GM18499 (cell line): ENCODE measurements around the gene PKIG.
"Not testable (repeated sequence)": the region's sequence is repeated elsewhere in the genome, so short reads cannot be mapped to it uniquely, and the experiment has no call there.

Experiments used
- ATAC-seq: cut with Tn5 transposase; IDR thresholded peaks from one replicate; pipeline ENCODE4 v1.9.1; 2021; ENCODE audit warnings: moderate number of reproducible peaks; ENCODE audit not compliant: insufficient read depth, unreplicated experiment

PKIG gene

DNA sequence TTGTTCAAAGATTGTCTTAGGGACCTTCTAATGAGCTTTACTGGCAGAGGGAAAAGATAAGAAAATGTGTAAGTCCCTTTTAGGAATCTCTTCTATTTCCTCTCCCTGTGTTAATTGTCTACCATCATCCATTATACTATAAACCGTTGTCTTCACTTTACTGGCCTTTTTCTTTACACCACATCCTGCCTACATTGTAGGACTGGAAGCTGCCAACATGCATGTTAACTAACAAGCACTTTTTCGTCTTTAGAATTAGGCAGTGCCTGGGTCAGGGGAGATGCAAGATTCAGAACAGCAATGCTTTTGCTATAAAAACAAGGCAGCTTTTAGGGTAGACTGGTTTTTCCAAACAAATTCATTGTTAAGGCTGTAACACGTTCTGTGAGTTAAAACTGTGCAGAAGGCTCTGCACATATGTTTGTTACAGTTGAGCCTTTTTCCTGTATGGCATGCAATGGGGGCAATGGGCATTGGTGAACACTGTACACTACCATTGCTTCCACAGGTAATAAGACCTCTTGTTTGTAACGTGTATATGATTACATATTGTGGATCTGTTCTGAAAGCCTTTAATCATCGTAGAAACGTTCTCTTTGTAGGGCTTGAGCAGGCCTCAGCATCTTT lies 10.9 kb upstream of the PKIG start:
- ATAC-seq = no peak

DNA sequence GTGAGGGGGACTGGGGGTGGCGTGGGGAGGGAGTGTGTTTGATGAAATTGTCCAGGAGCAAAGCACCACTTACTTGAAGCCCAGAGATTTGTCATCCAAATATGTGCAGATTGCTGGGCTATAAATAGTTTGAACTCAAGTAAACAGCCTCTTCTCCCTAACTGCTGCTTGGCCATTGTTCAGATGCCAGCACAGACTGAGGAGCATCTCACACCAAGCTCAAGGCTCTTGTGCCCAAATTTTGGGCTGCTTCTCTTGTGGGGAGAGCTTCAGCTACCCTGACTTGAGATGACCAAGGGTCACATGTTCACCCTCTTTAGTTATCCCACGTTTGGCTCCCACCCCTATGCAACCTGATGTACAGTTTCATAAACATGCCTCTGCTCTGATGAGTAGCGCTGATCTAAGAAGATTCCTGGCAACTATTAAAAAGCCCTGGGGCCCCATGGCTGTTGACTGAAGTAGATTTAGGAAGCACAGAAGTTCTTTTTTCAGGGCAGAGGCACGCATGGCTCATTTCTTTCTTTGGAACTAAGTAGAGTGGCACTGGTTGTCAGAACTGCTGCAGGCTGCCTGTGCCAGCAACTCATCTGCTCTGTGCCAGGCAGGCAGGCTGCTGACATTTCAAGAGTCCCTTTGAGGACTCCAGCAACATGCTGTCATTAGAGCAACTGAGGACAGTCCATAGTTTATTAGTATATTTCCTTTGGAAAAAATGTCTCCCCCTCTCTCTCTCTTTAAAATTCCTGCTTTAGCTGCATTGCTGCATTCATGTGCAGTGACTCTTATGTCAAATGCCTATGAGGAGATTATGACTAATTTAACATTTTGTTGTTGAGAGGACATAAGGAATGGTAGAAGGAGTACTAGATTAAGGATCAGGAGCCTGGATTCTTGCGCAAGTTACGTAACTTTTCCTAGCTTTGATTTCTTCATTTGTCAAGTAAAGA lies 9.6 kb upstream of the PKIG start:
- no peak for ATAC-seq

DNA sequence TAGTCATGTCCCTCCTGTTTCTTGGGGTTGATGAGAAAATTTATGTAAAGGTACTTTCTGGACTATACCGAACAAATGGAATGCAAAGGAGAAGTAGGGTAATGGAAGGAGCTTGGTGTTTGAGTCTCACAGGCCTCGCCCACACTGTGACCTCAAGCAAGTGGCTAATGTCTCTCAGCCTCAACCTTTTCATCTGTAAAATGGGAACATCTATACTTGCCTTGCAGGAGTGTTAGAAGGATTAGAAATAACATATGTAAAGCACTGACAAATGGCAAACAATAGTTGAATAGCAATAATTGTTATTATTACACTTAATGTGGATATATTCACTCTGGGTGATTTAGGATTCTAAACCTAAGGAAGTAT lies 8.9 kb upstream of the PKIG start:
- no peak for ATAC-seq

DNA sequence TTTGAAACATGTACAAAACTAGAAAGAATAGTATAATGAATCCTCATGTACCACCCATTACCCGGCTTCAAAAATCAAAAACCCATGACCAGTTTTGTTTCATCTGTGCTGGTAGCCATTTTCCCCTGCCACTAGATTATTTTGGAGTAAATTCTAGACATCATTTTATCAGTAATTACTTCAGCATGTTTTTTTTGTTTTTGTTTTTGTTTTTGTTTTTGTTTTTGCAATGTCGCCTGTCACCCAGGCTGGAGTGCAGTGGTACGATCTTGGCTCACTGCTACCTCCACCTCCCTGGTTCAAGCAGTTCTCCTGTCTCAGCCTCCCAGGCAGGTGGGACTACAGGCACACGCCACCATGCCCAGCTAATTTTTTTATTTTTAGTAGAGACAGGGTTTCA lies 8.0 kb upstream of the PKIG start:
- ATAC-seq = no peak

DNA sequence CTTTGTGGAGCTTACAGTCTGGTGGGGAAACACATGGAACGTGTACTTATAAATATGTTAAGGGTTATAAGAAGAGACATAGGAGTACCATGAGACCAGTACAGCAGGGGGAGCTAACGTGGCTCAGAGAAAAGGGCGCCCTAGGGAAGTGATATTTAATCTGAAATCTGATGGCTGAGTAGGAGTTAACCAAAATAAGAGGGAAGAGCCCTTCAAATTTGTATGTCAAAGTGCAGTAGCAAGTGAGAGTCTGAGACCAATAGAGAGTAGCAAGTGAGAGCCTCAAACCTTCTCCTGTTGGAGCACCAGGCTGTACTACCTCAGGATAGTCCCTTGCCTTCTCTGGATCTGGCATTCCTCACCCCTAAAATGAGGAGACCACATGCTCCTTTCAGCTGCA lies 6.1 kb upstream of the PKIG start:
- ATAC-seq = no peak

DNA sequence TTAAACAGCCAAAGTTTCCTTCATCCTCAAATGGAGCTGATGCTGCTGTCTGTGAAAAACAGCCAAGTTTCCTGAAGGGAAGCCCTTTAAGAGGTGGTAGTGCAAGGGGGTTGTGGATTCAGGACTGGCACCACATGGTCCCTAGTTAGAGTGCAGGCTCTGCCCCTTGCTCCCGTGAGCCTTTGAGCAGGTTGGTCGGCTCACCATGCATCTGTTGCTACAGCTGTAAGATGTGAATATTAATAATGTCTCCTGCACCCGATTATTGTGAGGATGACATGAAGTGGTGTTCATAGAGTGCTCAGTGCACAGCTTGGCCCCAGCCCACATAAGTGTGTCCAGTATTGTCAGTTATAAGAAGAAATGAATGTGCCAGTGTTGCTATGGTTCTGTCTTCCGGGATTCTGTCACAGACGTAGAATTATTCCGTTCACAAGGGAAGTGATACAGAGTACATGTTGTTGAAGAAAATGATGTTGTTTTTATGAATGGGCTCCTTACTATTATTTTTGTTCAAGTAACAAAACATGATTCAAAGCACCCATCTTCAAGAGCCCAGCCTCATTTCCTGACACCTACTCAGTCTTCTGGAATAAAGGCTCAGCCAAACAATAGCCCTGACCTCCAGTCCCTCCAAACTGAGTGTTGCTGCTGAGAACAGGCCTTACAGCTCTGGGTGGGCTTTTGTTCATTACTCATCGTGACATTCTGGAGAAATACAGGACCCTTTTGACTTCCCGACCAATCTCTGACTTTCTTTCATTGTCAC lies 2.9 kb upstream of the PKIG start:
- ATAC-seq = no peak

DNA sequence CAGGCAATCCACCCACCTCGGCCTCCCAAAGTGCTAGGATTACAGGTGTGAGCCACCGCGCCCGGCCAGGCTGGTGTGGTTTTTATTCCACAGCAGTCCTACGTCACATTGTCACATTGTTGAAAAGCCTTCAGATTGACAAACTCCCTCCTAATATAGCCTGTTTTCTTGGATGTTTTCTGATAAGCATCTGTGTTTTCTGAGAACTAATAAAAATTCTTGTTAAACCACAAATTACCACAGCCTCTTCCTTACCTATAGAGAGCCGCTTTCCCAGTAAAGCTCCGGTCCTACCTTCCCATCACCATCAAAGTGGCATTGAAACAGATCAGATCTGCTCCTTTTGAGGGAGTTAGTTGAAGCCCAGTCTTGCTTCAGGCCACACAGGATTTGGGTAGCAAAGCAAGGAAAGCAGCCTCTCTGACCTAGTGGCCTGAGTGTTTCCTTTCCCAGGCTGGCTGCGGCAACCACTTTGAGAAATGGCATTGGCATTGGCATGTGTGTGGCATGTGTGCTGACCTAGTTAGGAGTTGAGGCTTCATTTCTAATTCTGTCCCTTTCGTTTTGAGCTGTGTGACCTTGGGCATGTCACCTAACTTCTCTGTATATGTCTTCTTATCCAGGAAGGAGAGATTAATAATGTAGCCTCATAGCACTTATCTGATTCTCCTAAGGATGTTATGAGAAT lies 1.7 kb upstream of the PKIG start:
- no peak for ATAC-seq

DNA sequence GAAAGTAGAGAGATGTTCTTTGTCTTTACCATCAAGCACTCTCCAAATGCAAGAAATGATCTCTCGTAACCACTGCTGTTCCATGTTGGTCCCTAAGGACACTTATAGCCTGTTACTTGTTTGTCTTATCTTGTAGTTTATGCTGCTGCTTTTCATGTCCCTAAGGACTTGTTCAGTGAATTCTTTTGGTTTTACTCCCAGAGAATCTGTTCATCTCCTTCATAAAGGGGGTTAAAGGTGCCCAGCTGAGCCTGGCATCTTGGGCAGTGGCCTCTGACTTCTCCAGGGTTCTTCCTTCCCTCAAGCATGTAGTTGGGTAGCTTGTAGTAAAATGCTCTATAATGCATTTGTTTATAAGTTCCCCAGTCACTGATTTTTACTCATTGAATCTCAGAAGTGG lies 864 bp upstream of the PKIG start:
- ATAC-seq = no peak

DNA sequence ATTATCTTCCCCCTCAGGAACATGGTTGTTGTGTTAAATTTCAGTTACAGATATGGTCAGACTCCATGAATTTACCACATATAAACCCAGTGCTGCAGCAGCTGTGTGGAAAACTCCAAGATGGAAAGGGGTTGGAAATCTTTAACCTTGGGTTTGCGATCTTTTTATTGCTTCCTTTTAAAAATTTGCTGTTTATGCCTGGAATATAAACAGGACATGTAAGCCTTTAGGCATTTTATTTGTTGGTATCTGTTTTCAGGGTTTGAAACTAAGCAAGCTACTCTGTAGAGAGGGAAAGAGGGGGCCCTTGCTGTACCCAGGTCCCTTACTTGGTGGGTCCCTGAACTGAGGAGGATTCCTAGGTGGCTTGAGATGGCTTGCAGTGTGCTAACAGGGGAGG lies 778 bp downstream of the PKIG start:
- ATAC-seq = no peak

DNA sequence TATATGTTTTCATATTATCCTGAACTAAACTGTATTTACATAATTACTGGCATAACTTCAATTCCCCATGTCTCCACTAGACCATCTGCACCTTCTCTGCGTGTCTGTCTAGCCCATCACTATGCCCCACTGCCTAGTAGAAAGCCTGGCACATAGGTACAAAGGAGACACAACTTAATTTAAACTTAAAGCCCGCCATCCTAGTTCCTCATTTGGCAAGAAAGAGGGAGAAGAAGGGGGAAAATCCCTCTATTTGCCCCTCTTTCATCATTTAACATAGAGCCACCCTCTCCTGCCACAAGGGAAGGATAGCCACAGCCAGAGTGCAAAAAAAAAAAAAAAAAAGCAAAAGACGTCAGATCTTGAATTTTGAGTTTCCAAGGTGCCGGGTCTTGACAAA lies 1.8 kb downstream of the PKIG start:
- ATAC-seq = no peak

DNA sequence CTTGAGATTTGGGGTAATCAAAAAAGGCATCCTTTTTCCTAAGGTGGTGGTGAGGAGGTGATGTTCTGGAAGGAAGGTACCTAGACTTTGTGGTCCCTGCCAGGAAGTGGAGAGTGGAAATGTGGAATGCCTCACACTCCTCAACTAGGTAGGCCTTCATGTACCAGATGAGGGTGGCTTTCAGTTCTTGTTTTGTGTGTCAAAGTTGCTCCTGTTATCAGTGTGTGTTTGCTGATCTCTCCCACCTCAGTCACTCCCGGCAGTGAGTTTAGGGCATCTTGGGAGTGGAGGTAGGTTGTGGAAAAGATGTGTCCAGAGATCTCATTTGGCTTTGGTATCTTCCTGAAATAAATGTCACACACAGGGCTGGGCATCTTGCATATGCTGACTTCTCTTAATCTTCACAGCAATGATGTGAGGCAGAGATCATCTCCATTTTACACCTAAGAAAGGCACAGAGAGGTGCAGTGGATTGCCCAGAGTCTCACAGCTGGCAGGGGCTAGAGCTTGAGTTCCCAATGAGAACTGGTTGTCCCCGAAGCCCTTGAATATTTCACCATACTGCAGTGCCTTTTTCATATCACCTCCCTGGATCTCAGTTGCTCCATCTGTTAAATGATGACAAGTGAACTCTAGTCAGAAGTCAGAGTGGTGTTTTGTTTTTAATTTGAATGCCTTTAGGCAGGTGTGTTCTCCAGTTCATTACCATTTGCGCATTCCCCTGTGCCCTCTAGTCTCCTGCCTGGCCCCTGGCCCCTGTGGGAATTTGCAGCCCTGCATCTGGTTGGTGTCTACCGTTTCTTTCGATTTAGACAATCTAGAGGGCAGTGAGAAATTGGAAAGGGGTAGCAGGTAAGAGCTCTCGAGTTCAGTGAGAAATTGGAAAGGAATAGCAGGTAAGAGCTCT lies 2.9 kb downstream of the PKIG start:
- ATAC-seq = no peak

DNA sequence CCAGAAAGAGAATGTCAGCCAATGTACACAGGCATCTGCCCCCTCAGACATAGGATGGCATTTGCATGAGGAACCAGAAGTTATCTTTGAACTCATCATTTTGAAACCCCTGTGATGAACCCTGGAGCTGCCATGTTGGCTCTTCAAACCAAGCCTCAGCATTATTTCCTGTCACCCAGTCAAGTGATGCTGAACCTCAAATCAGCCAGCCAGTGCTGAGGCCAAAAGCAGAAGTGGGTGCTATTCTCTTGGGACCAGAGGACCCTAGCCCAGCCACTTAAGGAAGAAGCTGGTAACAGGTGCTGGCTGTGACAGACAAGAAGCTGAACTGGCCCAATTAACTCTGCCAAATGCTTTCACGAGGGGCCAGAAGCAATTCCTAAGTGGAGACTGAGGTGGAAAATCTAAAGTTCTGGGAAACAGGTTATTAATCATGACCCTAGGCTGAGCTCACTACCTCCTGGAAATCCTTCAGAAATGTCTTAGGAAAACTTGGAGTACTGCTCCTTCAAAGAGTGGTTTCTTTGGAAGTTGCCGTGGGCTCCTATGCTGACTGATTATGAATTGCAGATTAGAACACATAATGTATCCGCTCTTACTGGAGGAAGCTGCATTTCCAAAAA lies 4.0 kb downstream of the PKIG start:
- ATAC-seq = peak; percentile 38

DNA sequence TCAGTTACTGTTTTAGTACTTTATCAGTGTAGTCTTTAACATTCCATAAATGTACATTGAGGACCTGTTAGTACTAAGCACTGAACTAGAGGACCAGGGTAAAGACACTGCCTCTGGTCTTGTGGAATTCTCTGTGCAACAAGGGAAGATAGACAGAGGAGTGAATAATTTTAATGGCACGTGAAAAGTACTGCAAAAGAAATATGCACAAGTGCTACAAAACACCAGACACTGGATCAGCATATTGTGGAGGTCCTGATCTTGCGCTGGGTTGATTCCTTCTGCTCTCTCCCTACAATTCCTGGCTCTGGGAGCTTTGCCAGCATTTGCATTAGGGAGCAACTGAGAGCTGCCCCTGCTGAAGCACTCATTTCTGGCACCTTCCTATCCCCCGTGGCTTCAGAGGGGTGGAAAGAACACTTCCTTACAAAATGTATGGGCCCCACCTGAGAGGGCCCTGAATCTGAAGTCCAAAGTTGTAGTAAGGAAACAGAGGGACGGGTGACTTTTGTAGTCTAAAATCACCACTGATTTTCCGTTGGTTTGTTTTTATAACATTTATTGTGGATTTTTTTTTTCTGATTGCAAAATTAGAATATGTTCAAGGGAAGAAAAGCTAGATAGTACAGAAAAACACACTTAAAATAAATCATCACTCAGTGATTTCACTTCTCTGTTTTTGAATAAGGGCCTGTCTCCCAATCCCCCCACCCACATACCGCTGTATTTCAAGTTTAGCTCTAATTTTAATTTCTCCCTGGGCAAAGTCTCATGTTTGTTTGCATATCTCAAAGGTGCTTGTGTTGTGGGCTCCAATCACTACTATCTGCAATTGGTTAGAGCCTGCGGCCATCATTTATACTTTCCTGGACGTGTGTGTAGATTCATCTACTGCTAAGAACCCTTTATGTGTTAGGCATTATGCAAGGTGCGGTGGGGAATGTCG lies 4.9 kb downstream of the PKIG start:
- no peak for ATAC-seq

DNA sequence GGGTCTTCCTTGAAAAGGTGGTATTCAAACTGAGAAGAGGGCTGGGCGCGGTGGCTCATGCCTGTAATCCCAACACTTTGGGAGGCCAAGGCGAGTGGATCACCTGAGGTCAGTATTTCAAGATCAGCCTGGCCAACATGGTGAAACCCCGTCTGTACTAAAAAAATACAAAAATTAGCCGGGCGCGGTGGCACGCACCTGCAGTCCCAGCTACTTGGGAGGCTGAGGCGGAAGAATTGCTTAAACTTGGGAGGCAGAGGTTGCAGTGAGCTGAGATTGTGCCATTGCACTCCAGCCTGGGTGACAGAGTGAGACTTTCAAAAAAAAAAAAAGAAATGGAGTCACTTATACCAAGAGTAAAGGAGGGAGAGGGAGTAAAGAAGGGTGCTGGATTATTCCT lies 5.9 kb downstream of the PKIG start:
- ATAC-seq = not testable (repeated sequence)

DNA sequence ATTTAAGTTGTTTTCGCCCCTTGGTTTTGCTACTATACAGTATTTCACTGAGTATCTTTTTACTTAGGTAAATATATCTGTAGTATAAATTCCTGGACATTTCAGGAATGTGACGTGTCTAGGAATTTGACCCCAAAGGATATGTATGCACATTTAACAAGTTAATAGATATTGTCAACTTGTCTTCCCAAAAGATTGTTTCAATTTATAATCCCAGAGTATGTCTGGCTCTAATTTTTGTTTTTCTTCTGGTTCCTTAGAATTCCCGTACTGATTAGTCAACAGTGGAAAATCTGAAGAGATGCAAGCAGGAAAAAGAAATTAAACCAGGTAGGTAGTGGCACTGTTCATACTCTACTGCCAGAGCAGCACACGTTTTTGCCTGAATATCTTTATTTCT lies 7.2 kb downstream of the PKIG start:
- ATAC-seq = no peak

DNA sequence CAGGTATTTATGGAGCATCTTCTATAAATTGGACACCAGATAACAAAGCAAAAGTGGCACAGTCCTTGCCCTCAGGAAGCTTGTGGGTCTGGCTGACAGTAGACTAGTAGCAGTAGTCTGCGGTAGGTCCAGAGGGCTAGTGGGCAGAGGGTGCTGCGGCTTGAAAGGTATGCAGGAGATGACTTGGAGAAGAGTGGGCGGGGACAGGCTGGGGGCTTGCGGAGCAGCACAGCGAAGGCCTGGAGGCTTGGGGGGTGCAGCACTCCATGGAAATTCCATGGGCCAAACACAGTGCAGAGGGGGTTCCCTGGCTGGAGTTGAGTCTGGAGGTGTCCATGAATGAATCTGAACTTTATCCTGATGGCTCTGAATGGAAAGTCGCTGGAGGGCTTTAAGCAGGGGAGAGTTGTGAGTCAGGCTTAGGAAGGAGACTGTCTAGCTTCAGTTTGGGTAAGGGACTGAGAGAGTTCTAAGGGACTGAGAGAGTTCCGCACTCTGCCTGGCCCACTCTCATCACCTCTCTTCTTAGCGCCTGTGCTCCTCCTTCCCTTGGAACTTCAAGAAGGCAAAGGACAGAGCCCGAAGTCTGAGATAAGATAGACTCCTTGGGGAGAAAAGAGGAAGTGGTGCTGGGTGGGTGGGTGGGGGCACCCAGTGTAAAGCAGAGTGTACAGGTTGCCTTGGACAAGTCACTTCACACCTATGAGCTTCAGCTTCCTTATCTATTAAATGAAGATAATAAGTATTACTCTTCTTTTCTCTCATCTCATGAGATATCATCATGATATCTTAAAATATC lies 8.8 kb downstream of the PKIG start:
- no peak for ATAC-seq

DNA sequence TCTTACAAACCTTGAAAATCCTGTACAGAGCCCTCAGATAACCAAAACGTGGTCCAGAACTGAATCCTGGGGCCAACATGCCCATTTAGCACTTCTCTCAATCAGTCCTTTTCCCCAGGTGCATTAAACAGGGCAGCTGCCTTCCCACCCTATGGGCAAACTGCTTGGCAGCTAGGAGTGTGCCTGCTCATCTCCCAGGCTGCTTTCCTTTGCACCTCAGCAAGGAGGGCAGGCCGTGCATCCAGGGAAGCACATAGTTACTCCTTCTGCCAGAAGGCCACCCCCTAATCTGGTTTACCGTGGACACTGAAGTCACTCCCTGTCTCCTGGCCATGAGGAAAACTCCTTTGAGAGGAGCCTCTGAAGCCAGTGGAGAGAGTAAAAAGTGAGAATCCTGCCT lies 10.0 kb downstream of the PKIG start:
- ATAC-seq = no peak
